Mononuclear cell (primary cell): ENCODE data around the gene BIN2. TPM values are rescaled to one million over a fixed set of nuclear protein-coding genes. Genes with fewer than 3 reads are reported as not detected.
"Not testable (repeated sequence)": the region's sequence is repeated elsewhere in the genome, so short reads cannot be mapped to it uniquely, and the experiment has no call there.

ENCODE experiments used
- H3K27me3 ChIP-seq: 2 replicates; pipeline ENCODE4 v1.6.0; 2011; ENCODE audit warnings: low read length, control low read depth; ENCODE audit not compliant: insufficient read depth
- H3K4me1 ChIP-seq: 2 replicates; pipeline ENCODE4 v1.5.1; 2011; ENCODE audit warnings: mild to moderate bottlenecking, low read length, control low read depth; ENCODE audit not compliant: insufficient read depth
- H3K4me3 ChIP-seq: 2 replicates; pipeline ENCODE4 v1.5.1; 2011; ENCODE audit warnings: mild to moderate bottlenecking, low read length, moderate library complexity
- H3K9me3 ChIP-seq: 2 replicates; pipeline ENCODE4 v1.5.1; 2011; ENCODE audit warnings: low read depth, mild to moderate bottlenecking, control low read depth, low read length
- total RNA-seq: library from RNA; depleted of rRNA; stranded (reverse); fragments of >200 nt; gene quantifications from one replicate; pipeline ENCODE4 v1.2.3, GENCODE V29; 2012

Gene BIN2
- total RNA-seq, 1 donor = 211 TPM

DNA sequence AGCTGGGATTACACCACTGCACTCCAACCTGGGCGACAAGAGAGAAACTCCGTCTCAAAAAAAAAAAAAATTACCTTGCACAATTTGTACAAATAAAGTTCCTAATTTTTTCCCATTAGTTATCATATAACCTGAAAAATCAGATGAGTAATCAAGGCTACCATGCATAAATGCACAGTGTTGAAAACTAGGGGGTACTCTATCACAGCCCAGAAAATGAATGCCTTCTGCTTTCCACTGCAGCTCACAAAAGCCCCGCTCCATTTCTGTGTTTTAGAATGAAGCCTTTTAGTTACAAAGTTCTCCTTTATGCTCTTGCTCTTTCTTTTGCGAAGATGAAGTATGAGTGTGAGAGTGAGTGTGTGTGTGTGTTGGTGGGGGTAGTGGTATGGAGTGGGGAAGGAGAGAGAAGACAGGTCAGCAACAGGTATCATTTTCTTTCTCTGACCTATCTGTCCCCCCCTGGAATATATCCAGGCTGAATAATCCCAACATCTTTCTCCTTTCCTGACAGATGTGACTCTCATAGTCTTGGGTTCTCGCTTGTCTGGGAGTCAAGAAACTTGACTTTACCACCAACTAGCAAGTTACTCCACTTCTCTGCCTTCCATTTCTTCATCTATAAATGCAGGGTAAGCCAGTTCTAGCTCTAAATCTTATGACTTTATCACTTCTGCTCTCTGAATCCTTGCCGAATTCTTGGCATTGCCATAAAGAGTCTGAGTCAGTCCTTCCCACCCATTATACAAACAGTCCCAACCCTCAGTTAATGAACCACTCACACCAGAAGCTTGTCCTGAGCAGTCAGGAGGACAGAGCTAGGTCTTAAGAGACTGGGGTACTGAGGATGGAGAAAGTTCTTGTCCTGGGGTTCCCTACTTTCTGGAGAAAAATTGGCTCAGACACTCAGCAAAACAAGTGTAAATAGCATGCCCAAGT, 16.1 kb downstream of the BIN2 start:
- H3K9me3 ChIP-seq = no peaks in the 10 kb centered on the region
- H3K27me3 ChIP-seq = no peaks in the 10 kb centered on the region
- peaks cover 34% of the 10 kb centered on the region for H3K4me1 ChIP-seq
- no peak overlapping the region for H3K4me3 ChIP-seq

DNA sequence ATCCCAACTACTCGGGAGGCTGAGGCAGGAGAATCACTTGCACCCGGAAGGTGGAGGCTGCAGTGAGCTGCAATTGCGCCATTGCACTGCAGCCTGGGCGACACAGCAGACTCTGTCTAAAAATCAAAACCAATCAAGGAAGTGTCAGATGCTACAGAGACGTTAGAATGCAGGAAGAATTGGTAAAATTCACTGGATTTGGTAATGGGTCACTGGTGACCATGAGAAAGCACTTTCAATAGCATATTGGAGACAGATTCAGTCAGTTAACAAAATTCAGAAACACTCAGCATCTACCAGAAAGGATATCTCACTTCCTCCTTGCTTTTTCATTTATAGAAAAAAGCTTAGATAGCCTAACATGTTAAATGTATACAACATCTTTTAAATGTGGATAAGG, 17.5 kb downstream of the BIN2 start:
- peaks cover 29% of the 10 kb centered on the region for H3K4me1 ChIP-seq
- no peaks in the 10 kb centered on the region for H3K9me3 ChIP-seq
- no peak overlapping the region for H3K4me3 ChIP-seq
- no peaks in the 10 kb centered on the region for H3K27me3 ChIP-seq

DNA sequence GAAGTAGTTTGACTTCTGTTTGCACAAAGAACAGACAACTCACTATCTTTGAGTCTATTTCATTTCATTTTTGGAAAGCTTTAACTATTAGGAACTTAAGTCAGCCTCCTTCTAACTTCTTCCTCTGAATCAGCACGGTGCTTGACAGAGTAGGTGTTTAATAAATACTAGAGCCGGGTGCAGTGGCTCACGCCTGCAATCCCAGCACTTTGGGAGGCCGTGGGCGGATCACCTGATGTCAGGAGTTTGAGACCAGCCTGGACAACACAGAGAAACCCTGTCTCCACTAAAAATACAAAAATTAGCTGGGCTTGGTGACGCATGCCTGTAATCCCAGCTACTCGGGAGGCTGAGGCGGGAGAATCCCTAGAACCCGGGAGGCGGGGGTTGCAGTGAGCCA, 23.2 kb downstream of the BIN2 start:
- H3K4me1 ChIP-seq, H3K27me3 ChIP-seq, H3K4me3 ChIP-seq, H3K9me3 ChIP-seq: not testable (repeated sequence)

DNA sequence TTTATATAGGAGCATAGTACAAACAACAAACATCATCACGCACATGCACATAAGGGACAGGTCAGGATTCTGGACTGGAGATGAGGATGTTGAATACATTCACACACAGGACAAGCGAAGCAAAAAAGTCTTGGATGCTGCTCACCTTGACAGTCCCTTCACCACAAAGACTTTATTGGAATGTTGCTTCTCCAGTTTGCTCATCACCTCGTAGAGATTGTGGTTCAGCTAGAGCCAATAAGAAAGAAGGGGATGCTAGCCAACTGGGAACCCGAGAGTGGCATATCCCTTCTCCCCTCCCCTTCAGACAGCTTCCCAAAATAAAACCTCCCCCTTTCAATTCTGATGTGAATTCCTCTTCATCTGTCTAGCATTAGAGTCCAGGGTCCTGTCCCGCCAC, 28.3 kb downstream of the BIN2 start:
- Histone ChIP-seq H3K9me3 (no peaks in the 10 kb centered on the region), H3K4me1 (peaks cover 19% of the 10 kb centered on the region), H3K27me3 (no peaks in the 10 kb centered on the region), H3K4me3 (no peak overlapping the region)

DNA sequence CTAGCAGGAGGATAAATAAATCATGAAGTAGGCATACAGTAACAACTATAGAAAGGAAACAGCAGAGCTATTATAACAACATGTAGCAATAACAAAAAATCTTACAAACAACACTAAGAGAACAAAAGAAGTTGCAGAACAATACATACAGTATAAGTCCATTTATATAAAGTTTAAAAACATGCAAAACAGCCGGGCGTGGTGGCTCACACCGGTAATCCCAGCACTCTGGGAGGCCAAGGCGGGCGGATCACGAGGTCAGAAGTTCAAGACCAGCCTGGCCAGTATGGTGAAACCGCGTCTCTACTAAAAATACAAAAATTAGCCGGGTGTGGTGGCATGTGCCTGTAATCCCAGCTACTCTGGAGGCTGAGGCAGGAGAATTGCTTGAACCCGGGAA, 29.9 kb downstream of the BIN2 start:
- H3K4me1 ChIP-seq = peaks cover 19% of the 10 kb centered on the region
- not testable (repeated sequence) for H3K9me3 ChIP-seq, H3K27me3 ChIP-seq, H3K4me3 ChIP-seq

DNA sequence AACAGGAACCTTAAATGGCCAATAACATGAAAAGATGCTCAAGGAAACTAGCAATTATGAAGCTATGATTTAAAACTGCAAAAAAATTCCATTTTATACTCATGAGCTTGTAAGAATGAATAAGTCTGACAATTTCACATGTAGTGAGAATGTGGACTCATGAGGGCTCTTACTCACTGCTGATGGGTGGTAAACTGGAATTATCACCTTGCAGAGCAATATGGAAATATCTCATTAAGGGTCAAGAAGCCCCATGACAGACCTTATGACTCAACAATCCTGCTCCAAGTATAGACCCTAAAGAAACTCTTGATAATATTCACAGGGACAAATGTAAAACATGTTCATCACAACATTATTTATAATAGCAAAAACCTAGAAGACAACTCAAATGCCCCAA, 30.3 kb downstream of the BIN2 start:
- no peaks in the 10 kb centered on the region for H3K27me3 ChIP-seq
- peaks cover 19% of the 10 kb centered on the region for H3K4me1 ChIP-seq

DNA sequence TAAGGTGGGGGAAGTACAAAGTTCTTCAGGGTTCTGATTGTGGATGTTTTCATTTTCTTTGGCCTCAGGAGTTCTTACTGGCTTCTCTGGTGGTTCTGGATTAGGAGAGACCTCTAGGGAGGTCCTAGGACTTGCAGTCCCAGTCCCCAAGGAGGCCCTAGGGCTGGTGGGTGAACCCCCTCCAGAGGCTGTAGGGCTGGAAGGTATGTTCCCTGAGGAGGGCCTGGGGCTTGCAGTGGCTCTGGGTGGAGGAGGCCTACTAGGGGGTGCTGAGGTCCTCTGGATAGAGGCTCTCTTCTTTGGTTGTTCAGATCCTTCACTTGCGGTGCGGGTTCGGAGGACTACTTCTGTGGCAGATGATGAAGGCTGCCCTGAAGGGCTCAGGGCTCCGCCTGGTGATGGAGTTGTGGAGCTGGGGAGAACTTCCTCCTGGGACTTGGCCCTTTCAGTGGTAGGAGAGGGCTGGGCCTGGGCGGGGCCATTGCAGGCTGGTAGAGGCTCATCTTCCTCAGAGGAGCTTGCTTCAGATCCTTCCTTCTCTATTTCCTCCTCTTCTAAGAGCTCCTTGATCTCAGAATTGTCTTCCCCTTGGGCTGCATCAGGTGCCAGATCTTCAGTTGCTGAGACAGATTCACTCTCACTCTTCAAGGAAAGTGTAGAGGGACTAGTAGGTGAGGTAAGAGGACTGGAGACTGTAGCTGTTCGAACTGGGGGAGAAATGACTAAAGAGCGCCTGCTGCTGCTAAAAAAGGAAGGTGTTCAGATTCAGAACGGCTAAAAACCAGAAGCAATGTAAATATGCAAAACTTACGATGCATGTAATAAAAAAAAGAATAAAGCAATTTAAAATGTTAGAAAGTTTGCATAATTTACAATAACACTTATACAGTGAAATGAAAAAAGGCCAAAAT, 32.1 kb downstream of the BIN2 start:
- peaks cover 19% of the 10 kb centered on the region for H3K4me1 ChIP-seq
- H3K27me3 ChIP-seq, H3K4me3 ChIP-seq, H3K9me3 ChIP-seq: not testable (repeated sequence)

More for the DNA sequence above, 30.3 kb downstream of the BIN2 start:
- Histone ChIP-seq H3K9me3 (no peaks in the 10 kb centered on the region), H3K4me3 (no peak overlapping the region)

DNA sequence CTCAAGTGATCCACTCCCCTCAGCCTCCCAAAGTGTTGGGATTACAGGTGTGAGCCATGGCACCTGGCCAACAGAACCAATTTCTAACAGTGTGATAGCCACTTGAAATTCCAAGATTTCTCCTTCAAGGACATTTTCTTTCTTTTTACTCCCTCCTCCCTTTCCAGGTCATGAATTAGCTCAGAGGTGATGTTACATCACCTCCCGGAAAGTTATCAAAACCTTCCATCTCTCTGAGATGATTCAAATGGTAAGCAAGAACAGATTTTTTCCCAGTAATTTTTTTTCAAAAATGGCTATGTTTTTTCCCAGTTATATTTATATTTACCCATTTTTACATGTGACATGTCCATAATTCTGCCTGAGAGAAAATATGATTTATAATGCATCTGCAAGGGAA, 38.1 kb downstream of the BIN2 start:
- no peak overlapping the region for H3K4me3 ChIP-seq
- H3K4me1 ChIP-seq = no peaks in the 10 kb centered on the region
- H3K27me3 ChIP-seq = no peaks in the 10 kb centered on the region
- H3K9me3 ChIP-seq = no peaks in the 10 kb centered on the region

DNA sequence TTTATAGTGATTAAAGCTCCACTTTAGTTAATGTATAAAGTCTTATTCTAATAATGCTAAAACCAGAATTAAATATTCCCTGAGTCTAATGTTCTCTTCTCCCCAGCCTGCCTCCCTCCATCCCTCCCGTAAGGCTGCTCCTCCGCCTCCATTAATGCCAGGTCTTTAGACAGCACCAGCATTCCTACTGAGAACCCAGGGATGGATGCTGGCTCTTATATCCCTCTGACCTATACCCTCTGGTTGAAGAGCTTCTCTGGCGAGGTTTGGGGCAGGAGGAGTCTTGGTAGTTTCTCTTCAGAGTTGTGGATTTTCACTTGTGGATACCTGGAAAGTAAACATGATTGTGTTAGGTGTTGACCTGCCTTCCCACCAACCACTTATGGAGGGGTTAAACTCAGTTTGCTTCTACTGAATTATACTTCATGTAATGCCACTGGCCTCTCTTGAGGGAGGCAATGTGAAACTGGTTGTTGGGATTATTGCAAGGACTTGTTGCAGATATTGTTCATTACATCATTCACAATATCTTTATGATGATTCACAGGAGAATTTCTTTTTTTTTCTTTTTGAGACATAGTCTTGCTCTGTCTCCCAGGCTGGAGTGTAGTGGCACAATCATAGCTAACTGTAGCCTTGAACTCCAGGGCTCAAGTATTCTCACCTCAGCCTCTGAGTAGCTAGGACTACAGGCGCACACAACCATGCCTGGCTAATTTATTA, 42.6 kb downstream of the BIN2 start:
- H3K4me1 ChIP-seq = no peaks in the 10 kb centered on the region
- no peak overlapping the region for H3K4me3 ChIP-seq
- no peaks in the 10 kb centered on the region for H3K27me3 ChIP-seq
- no peaks in the 10 kb centered on the region for H3K9me3 ChIP-seq

DNA sequence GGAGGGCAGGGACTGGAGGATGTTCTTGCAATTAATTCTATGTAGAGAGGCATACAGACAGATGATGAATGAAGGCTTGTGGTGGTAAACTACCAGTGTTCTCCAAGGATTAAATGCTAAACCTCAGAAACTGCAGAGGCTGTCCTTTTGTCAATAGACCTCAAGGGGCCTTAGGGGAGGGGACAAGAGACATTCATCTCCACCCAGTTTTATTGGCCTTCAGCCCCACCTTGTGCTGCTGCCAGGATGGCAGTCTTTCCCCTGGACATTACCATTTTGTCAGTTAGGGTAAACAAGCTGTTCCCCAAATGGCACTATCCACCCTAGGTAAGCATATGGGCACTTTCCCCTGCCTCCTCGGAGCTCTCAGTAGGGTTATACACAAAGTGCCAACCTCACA, 48.9 kb downstream of the BIN2 start:
- Histone ChIP-seq H3K27me3 (no peaks in the 10 kb centered on the region), H3K9me3 (no peaks in the 10 kb centered on the region), H3K4me3 (no peak overlapping the region), H3K4me1 (peaks cover 9% of the 10 kb centered on the region)

DNA sequence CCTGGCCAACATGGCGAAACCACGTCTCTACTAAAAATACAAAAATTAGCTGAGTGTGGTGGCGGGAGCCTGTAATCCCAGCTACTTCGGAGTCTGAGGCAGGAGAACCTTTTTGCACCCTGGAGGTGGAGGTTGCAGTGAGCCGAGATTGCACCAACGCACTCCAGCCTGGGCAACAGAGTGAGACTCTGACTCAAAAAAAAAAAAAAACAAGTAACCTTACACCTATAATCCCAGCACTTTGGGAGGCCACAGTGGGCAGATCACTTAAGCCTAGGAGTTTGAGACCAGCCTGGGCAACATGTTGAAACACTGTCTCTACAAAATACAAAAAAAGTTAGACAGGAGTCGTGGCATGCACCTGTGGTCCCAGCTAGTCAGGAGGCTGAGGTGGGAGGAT, 51.2 kb downstream of the BIN2 start:
- H3K27me3 ChIP-seq, H3K9me3 ChIP-seq, H3K4me3 ChIP-seq: not testable (repeated sequence)
- peaks cover 19% of the 10 kb centered on the region for H3K4me1 ChIP-seq

DNA sequence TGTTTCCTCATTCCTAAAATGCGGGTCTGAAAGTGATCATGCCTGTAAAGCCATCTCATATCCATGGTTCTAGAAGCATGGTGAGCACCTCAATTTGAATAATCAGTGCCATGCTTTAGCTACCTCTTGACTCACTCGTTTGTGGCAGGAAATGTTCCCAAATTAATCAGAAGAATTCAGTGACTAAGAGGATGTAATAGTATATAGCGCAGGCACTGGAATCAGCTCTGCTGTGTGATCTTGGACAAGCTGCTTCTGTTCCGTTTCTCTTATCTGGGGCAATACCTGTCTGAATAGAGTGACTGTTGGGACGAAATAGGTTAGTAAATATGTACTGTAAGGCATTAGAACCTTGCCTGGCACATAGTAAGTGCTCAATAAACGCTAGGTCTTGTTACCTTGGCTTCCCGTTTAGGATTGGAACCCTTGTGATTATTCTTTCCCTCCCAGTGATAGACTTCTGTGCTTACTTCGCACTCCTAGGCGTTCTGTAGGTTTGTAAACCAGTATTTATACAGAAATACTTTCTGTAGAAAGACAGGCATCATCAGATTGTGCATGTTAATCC, 52.9 kb downstream of the BIN2 start:
- Histone ChIP-seq H3K4me1 (peaks cover 19% of the 10 kb centered on the region), H3K4me3 (peak overlapping the region; percentile 52), H3K27me3 (no peaks in the 10 kb centered on the region), H3K9me3 (no peaks in the 10 kb centered on the region)

DNA sequence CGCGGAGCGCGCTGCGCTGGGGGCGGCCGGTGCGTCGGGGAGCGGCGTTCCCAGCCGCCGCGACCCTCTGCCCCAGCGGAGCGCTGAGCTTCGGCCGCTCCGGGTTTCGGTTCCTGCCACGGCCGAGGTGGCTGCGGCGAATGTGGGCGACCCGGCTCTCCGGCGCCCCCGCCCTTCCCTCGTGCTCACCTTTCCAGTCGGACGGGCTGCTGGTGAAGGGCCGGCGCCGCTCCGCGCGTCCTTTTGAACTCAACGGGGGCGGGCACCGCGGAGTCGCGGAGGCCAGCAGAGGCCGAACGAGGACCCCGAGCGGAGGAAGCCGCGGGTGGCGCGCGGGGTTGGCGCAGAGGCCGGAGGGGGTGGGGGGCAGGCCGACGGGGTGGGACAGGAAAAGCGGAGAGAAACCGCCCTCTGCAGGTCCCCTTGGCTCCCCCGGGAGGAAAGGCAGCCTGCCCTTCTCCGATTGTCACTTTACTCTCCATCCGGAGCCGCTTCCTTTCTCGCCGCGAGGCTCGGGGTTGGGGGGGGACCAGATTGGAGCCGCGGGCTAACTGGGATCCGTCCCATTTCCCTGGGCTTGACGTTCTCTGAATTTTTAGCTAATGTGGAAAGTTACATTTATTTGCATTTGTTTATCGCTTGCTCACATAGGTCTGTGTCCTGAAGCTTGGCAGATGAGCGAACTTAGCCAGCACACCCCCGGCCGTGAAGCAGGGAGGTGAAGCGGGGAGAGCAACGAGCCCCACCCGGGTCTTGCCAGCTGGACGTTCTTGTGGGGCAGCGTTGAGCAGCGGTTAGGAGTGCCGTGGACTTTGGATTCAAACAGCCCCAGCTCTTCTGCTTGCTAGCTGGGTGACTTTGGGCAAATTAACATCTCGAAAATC, 53.7 kb downstream of the BIN2 start, which contains the start of gene SMAGP:
SMAGP (minus strand) TSS at position 349 of the 884 bp plus-strand sequence. CDS start 1,137 bp downstream, outside the sequence.
- Histone ChIP-seq H3K4me1 (peaks cover 19% of the 10 kb centered on the region), H3K4me3 (peak within 1 kb of the TSS; percentile 52), H3K9me3 (no peaks in the 10 kb centered on the region), H3K27me3 (no peaks in the 10 kb centered on the region)
